AML-193 (cell line): ENCODE data around the gene CHGA.

Experiments used
- DNase-seq, 2 experiments: peaks; one replicate each; lab custom pipeline; 2025; lab: John Stamatoyannopoulos, UW

Gene CHGA

DNA sequence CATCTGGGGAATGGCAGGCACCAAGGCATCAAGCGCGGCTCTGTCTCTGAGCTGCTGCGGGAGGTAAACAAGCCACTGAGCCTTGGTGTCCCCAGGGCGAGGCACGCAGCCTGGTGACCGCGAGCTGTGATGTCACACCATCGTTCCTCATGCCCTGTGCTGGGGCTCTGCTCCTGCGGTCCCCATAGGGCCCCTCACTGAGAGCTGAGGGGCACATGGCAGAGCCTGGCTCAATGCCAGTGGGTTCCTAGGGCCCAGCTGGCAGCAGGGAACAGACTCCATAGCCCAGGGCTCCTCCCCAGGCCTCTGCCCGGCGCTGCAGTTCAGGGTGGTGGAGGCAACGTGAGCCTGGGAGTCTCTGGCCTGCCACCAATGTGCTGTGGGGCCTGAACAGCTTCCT lies 22.6 kb downstream of the CHGA start:
- DNase-seq: no peak

DNA sequence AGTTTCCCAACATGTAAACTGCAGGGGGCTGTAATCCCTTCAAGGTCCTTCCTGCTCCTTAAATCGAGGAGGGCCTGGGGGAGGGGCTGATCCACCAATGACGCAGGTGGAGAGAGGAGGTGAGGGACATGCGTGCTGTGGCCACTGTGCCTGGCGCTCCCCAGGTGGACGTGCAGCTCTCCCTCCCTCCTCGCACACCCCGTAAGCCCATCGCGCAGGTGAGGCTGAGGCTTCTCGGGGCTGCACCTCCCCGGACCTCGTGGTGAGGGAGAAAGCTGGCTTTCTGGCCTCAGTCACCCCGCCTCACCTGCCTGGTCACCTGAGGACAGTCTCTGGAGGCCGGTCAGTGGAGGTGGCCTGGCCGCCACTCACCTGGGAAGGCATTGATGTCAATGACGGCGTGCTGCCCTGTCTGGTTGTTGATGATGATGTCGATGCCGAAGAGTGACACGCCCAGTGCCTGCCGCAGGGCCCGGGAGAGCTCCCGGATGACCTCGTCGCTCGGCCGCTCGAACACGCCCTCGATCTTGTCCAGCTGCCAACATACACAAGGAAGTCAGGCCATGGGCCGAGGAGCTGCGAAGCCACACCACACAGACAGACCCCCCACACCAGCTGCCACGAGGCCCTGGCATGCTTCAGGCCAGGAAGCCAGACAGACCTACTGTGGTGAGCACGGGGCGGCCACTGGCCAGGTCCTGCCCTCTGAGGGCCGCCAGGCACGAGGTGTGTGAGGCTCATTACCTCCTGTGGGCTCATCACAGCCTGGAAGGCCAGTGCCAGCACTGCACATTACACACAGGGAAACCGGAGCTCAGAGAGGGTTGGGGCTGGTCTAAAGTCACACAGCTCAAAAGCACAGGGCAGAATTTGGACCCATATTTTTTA lies 23.3 kb downstream of the CHGA start:
- no peak for DNase-seq

DNA sequence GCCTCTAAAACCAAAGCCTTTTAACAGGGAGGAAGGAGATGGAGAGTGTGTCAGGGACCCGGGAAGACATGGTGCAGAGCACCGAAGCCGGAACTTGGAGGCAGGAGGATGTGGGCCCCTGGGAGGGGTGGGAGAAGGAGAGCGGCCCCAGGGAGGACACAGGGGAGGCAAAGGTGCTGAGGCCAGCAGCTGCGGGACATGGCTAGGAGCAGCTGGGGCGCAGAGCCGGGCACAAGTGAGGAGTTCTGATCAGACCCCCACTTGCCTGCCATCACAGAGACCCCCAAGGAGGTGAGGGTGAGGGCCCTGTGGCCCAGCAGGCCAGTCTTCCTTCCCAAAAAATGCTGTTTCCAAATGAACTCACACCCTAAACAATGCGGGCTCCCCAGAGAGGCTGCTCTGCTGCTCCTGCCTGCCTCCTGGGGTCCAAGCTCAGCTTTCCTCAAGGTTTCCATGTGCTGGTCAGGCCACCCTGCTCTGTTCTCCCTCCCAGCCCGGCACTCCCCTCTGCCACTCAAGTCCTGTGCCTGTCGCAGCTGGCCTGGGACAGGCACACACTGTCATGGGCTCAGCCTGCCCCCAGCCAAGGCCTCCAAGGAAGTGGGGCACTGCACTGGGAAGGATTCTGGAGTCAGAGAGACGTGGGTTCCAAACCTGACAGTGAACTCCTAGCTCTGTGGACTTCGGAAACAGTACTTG lies 24.0 kb downstream of the CHGA start:
- DNase-seq: no peak

DNA sequence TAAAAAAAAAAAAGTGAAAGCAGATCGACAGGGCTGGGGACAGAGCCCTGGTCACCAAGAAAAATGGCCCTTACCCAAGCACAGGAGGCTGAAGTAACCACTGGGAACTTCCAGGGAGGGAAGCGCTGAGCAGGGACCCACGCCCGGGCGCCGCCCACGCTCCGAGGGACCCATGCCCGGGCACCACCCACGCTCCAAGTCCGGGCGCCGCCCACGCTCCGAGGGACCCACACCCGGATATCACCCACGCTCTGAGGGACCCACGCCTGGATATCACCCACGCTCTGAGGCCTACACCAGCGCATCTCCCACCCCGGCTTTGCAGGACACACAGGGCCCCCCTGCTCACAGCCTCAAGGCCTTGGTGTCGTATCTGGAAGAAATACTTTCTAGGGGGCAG lies 25.7 kb downstream of the CHGA start:
- no peak for DNase-seq

DNA sequence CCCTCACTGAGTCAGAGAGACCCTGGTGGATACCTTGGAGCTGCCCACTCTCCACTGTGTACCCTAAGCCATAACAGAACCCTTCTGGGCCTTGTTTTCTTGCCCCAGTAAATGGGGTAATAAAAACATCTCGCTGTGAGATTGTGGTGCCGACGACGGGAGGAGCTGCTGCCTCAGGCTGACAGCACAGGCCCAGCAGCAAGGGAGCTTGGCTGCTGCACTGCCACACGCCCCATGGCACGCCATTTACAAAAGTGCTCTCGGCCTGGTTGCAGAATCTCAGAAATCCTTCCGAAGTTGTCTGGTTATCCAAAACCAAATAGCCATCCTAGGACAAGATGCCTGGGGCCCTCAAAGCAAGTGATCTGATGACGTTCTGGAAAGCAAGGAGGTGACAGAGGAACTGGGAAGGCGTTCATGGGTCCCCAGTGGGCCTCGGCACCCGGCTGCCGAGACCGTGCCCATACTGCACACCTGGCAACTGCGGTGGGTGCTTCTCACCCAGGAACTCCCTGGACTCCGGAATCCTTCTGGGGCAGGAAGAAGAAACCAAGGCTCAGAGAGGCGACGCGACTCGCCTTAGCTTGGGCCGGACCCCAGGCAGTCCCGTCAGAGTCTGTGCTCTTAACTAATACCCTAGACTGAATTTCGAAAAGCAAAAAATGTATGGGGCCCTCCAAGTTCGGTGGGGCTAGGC lies 26.7 kb downstream of the CHGA start:
- DNase-seq: no peak

DNA sequence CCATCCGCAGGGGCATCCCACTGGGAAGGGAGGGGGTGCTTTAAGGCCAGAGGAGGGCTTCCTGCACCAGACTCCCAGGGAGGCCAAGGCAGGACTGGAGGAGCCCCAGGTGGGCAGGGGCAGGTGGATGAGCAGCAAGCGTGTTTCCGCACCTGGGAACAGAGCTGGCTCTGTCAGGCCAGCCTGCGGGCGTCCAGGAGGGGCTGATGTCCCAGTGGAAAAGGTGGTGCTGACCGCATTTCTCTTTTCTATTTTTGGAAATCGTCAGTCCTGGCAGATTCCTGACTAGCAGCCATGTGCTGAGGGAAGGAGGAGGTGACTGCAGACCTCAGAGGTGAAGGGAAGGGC lies 27.2 kb downstream of the CHGA start:
- no peak for DNase-seq

DNA sequence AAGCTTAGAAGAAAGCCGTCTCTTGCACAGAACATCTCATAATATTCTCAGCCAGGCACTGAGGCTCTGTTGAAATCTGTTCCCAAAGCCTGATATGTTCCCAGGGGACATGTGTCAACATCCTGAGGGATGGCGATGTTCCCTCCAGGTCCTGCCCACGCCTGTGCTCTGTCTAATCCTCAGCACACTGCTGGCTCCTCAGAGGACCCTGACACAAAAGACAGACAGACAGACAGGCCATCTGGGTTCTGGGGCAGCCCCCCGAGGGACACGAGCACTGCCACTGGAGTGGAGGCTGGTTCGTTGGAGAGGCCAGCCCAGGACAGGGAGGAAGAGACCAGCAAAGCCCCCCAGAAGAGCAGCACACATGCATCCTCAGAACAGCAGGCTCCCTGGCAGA lies 27.8 kb downstream of the CHGA start:
- DNase-seq: no peak

DNA sequence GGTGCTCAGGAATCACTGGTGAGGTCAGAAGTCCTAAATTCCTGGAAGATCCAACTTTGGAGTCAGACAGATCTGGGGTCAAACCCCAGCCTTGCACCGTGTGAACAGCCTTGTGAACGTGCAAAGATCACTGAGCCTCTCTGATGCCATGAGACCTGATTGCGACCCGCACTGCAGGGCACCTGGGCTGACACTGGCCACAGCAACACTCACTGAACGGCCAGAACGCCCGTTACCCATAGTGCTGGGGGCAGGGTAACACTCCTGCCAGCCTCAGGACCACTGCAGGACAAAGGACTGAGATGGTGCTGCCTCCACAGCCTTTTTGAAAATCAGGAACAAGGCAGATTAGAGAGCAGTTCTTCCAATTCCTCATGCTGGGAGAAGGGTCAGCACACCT lies 28.3 kb downstream of the CHGA start:
- DNase-seq: no peak

DNA sequence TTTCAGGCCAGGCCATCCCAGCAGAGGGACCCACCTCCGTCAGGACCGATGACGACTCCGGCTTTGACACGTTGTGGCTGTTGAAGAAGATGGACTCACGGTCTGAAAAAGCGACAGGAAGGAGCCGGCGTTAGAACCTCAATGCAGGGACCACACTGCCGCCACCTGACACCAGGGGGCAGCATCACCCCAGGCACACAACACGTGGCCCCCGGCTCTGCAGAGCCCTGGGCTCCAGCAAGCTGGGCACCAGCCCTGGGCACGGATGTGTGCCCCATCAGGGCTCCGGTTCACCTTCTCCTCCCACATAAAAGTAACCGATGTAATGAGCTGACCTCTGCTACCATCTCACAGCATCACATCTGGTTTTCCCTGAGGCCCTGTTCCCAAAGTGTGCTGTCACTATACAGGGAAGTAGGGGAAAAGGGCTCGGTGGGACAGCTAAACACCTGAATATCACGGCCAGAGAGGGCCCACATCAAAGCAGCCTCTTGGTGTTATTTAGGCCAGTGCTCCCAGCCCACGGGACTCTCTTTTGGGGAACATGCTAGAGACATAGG lies 29.0 kb downstream of the CHGA start:
- peak; percentile 29 to 47 for DNase-seq

DNA sequence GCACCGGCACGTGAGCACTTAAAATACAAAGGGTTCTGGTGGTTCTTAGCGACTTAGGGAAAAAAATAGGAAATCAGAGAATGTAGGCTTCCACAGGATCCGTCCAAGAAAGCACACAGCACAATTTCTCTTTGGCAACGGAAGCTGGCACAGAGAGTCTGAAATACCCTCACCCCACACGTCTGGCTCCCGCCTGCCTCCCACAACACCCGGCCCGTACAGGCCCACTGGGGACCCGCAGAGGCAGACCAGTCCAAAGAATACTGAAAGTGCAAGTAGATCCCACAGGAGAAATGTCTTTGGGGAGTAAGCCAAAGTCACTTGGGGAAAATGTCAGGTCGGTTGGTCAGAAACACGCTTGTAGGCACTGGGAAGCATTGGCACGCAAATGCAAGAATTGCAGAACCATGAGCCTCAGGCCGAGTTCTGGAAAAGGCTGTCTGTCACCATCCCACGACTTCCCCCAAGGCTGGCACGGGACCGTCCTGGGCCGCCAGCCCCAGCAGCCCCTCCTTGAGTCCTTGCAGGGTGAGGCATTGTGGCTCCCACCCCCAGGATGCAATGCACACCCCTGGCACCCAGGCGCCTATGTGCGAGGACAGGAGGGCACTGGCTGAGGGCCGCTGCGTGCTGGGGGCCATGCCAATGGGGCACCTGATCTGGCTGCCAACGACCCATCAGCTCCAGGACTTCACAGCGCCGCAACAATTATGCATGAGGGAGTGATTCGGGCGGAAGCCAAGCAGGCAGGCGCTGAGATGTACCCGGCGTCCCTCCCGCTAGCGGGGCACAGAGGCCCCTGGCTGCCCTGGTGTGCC lies 29.7 kb downstream of the CHGA start:
- no peak for DNase-seq

DNA sequence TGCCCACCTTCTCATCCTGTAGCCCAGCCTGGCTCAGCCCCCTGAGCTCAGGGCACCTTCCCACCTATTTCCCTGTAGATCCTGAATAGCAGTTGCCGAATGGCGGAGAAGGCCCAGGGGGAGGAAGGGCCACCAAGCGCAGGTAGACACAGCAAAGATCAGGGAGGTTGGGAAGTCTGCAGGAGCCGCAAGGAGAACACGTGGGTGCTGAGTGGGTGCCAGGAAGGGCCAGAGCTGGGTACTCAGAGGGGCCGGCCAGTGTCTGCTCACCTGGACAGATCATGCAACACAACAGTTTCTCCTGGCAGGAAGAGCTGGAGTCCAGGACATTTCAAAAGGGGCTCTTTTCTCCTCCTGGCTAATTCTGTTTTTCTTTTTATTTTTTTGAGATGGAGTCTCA lies 30.6 kb downstream of the CHGA start:
- no peak for DNase-seq

DNA sequence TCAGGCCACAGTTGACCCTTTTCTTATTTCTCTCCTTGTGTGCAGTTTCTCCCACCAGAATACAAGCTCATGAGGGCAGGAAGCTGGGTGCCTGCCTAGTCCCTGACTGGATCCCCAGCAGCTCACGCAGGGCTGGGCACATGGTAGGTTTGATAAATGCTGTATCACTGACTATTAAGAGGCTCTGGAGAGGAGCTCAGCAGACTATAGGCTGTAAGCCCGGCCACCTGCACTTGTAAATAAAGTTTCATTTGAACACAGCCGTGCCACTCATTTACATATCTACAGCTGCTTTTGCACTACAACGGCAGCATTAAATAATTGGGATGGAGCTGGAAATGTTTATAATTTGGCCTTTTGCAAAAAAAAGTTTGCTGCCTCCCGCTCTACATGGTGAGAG lies 32.0 kb downstream of the CHGA start:
- no peak for DNase-seq

DNA sequence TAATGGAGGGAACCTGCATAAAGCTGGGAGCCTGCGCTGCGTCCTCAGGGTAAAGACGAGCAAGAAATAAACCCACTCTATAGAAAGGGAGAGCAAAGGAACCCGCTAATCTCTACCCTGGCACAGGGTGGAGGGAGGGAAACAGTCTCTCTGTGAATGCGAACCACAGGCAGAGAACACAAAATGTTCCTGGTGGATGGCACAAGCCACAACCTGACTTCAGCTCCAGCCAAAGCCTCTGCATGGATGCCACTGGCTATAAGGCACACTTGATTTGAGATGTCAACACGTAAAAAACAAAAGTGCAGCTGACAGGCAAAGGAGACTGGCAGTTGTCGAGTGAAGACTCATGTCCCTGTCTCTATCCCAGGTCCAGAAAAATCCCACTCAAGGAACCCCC lies 32.4 kb downstream of the CHGA start:
- no peak for DNase-seq

DNA sequence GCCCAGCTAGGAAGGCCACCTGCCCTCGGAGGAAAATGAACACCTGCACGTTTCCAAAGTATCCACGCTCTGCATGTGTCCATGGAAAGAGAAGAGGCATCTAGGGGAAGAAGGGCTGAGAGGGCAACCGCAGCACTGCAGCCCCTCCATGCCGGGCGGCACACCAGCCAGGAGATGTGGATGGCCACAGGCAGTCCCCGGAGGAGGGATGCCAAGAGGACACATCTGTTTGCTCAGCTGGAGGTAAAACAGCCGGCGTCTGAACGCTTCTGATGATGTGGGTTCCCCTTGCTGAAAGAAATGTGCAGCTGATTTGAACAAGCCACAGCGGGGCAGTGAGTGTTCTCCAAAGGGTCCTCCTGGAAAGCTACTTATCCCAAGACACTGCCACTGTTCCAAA lies 34.0 kb downstream of the CHGA start:
- DNase-seq: no peak

DNA sequence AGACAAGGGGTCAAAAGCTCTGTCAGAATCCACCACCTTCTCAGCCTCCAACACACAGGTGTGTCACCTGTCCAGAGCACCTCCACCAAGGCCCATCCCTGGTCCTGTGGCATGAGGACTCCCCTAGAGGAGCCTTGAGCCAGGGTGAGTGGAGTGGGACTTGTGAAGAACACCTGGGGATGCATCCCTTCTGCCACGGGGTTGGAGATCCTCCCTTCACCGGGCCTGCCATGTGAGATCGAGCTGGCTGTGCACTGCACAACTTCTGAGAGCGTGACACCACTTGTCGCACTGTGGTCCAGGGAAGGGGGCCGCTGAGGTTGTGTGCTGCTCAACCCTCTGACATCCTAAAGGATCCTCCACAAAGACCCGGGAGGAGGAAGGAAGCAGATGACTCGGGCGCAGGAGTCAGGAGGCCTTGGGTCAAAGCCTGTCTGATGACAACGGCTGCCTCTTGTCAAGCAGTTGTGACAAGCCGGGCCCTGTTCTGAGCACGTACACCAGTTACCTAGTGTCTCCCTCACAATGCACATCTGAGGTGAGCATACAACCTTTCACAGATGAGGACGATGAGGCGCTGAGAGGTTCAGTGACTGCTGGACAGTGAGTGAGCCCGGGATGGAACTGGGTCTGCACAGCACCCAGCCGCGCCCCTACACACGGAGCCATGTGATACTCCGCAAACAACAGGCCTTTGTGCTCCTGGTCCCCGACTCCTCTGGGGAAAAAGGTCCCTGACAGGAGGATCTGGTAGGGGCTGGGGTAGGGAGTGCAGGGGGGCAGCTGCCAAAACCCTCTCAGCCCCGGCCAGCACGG lies 35.6 kb downstream of the CHGA start:
- DNase-seq: no peak

DNA sequence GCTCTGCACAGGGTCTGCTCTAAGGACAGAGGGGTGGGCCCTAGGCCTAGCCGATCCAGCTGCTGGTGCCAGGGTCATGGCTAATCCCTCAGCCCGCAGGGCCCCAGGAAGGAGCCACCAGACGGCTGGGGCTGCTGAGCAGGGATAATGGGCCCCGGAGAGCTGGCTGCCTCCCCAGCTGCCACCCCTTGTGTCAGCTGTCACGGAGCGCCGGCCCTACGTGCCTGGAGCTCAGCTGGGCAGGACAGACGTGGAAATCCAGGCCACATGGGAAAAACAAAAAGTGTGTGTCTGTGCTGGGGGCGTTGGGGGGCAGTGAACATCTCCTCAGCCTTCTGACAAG lies 36.2 kb downstream of the CHGA start:
- no peak for DNase-seq

DNA sequence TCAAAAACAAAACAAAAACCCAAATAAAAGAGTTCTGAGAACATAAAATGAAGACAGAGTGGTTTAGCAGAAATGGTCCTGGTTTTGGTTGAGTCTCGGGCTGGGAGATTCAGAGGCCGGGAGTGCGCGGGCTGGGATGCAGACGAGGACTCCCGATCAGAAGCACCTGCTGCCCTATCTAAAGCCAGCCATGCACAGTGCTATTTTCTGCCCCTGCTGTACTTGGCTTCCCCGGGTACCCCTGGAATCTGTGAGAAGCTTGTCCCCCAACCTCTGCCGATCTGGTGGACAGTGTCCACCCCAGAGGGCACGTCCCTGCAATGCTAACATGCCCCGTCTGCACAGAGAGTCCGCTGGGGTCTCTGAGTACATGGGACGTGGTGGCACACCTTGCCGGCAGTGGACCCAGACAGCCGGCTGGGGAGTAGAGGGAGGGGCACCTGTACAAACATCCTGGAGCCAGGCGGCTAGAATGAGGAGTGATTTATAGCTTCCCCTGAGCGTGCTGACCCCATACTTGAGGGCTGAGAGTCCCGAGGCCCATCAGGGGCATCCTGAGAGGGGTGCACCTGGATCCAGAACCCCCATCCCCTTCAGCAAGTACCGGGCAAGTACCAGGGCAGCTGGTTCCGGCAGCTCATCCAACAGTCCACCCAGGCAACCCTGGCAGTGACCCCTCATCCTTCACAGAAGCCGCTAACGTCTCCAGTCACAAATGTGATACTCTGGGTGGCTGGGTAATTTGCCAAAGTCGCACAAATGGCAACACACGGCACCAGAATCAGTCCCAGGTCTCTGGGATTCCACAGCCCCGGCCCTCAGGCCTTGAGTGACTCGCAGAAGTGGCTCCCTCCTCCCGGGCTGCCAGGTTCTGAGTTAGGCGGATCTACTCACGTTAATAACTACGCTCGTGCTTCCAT lies 37.1 kb downstream of the CHGA start:
- DNase-seq: no peak

DNA sequence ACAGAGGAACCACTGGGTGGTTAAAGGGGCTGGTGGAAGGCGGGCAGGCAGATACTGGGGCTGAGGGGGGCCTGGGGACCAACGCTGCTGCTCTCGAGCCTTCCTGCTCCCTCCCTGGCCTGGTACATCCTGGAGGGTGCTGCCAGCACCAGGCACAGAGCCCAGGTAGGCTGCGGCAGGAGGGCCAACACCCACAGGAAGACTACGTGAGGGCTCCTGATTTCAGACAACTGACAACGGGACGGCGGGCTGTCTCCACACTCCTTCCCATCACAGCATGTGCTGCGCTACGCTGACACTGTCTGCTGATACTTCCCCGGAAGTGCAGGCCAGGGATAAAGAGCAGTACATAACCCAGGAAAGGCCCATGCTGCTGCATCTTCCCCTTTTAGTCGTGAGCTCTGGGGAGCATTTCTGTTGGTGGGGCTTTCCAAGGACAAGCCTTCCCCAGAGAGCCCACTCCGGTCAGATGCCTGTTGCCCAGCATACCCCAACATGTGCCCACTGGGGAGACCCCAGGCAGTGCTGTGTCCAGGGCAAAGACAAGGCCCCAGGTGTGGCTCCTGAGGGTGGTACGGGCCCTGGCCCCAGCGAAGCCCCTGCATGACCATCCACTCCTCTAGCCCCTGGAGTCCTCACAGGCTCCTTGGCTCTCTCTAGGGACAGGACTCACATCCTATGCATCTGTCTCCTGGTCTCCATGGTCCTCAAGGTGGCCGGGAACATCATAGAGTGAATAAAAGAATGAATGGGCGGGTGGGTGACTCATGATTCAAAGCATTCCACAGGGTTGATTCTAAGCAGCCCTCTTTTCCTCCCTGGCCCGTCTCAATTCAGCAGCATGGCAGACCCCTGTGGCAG lies 38.0 kb downstream of the CHGA start:
- no peak for DNase-seq

DNA sequence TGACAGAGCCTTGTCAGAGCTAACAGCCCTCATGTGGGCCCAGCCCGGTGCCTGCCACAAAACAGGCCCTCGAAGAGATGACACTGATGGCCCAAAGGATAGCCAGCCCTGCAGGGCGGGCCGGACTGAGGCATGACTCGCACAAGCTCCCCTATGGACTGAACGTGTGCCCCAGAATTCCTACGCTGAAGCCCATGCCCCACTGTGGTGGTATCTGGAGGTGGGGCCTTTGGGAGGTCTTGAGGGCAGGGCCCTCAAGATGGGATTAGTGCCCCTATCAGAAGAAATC lies 38.6 kb downstream of the CHGA start:
- no peak for DNase-seq
